Vagina (tissue), 2 donors: Measurements from ENCODE around the gene BPIFB1. TPM values are rescaled to one million over a fixed set of nuclear protein-coding genes. Genes with fewer than 3 reads are reported as not detected.

Source experiments
- DNase-seq, 2 donors: peaks; one replicate each; pipeline ENCODE4 v3.0.0-alpha.2; 2017; ENCODE audit errors: extremely low spot score in 2 of 2
- H3K27ac ChIP-seq: fragments of 200-600 bp; sonication (generic); one replicate; pipeline ENCODE4 v1.5.1; 2019
- H3K27me3 ChIP-seq: fragments of 200-600 bp; sonication (generic); one replicate; pipeline ENCODE4 v1.5.1; 2019
- H3K36me3 ChIP-seq, 2 donors: fragments of 200-600 bp; sonication (generic); one replicate each; pipeline ENCODE4 v1.5.1; 2017 to 2019
- H3K4me1 ChIP-seq: fragments of 200-600 bp; sonication (generic); one replicate; pipeline ENCODE4 v1.5.1; 2019
- H3K4me3 ChIP-seq, 2 donors: fragments of 200-600 bp; sonication (generic); 1 replicate in 1 of 2; 2 replicates in 1 of 2; pipeline ENCODE4 v1.5.1; 2016 to 2019
- H3K9me3 ChIP-seq: fragments of 200-600 bp; sonication (generic); one replicate; pipeline ENCODE4 v1.5.1; 2019
- CTCF ChIP-seq, 3 experiments: fragments of 450-650 bp in 2 of 3; fragments of 200-600 bp in 1 of 3; sonication (generic) in 1 of 3; IDR thresholded peaks; one replicate each; pipeline ENCODE4 v1.5.1; 2017 to 2019; ENCODE audit warnings: antibody characterized with exemption in 3 of 3, mild to moderate bottlenecking in 2 of 3, moderate library complexity in 2 of 3
- POLR2A ChIP-seq, 2 donors: fragments of 450-650 bp; IDR thresholded peaks; one replicate each; pipeline ENCODE4 v1.6.1; 2017; ENCODE audit warnings: antibody characterized with exemption in 2 of 2, mild to moderate bottlenecking in 2 of 2, moderate library complexity in 2 of 2
- POLR2AphosphoS5 ChIP-seq, 2 donors: sonication (generic); formaldehyde crosslinking; IDR thresholded peaks; one replicate each; pipeline ENCODE4 v1.9.0; 2017; ENCODE audit warnings: antibody characterized with exemption in 2 of 2, mild to moderate bottlenecking in 2 of 2, low read depth in 1 of 2; ENCODE audit not compliant: insufficient read depth in 1 of 2
- intact Hi-C: fragments of 100-400 bp; cut with DNase I; formaldehyde crosslinking; loops from one replicate; pipeline ENCODE4 v1.15.1; 2023
- total RNA-seq: library from RNA; depleted of rRNA; stranded (reverse); fragments of >200 nt; gene quantifications from one replicate; pipeline ENCODE4 v1.2.3, GENCODE V29; 2016

Gene BPIFB1
- total RNA-seq, 1 donor from 2014 or later = not detected

GRCh38 chr20:33345342-33345741, 62.3 kb downstream of the BPIFB1 start:
- TF ChIP-seq POLR2A (IDR thresholded peaks at IDR 0.05) (no peak), CTCF (IDR thresholded peaks at IDR 0.05) (no peak), POLR2AphosphoS5 (IDR thresholded peaks at IDR 0.05; ENCODE audit: insufficient read depth in 1 of 2, low read depth in 1 of 2) (no peak)
- Histone ChIP-seq H3K36me3 (no peaks in the 10 kb centered on the region), H3K27ac (no peak overlapping the region), H3K27me3 (no peaks in the 10 kb centered on the region), H3K4me1 (no peaks in the 10 kb centered on the region), H3K9me3 (no peaks in the 10 kb centered on the region), H3K4me3 (no peak overlapping the region)
- no peak for DNase-seq
- intact Hi-C loops = no loop called here

- H3K9me3 ChIP-seq = no peaks in the 10 kb centered on the region
- intact Hi-C loops = no loop called here
- H3K27me3 ChIP-seq = no peaks in the 10 kb centered on the region
- H3K4me3 ChIP-seq = no peak overlapping the region
- no peak for DNase-seq
- H3K36me3 ChIP-seq = no peaks in the 10 kb centered on the region
- no peaks in the 10 kb centered on the region for H3K4me1 ChIP-seq
- no peak for TF ChIP-seq POLR2A (IDR thresholded peaks at IDR 0.05)
- TF ChIP-seq POLR2AphosphoS5 (IDR thresholded peaks at IDR 0.05; ENCODE audit: insufficient read depth in 1 of 2, low read depth in 1 of 2) = no peak
- no peak for TF ChIP-seq CTCF (IDR thresholded peaks at IDR 0.05)
- no peak overlapping the region for H3K27ac ChIP-seq
Observed at GRCh38 chr20:33348136-33348937, 65.3 kb downstream of the BPIFB1 start.

- Histone ChIP-seq H3K4me3 (no peak overlapping the region), H3K4me1 (no peaks in the 10 kb centered on the region), H3K27me3 (no peaks in the 10 kb centered on the region), H3K36me3 (no peaks in the 10 kb centered on the region), H3K27ac (no peak overlapping the region), H3K9me3 (no peaks in the 10 kb centered on the region)
- DNase-seq = no peak
- no peak for TF ChIP-seq POLR2AphosphoS5 (IDR thresholded peaks at IDR 0.05; ENCODE audit: insufficient read depth in 1 of 2, low read depth in 1 of 2)
- TF ChIP-seq POLR2A (IDR thresholded peaks at IDR 0.05) = no peak
- TF ChIP-seq CTCF (IDR thresholded peaks at IDR 0.05) = no peak
- intact Hi-C loops = no loop called here
Observed at GRCh38 chr20:33349493-33349892, 66.5 kb downstream of the BPIFB1 start.

GRCh38 chr20:33351696-33352095, 68.7 kb downstream of the BPIFB1 start:
- no peak overlapping the region for H3K27ac ChIP-seq
- peaks cover 0 to 13% of the 10 kb centered on the region in 2 donors for H3K36me3 ChIP-seq
- intact Hi-C loops = no loop called here

More at GRCh38 chr20:33351696-33352095, 68.7 kb downstream of the BPIFB1 start:
- Histone ChIP-seq H3K4me3 (no peak overlapping the region), H3K9me3 (no peaks in the 10 kb centered on the region), H3K27me3 (no peaks in the 10 kb centered on the region), H3K4me1 (no peaks in the 10 kb centered on the region)
- TF ChIP-seq CTCF (IDR thresholded peaks at IDR 0.05) (no peak), POLR2A (IDR thresholded peaks at IDR 0.05) (no peak), POLR2AphosphoS5 (IDR thresholded peaks at IDR 0.05; ENCODE audit: insufficient read depth in 1 of 2, low read depth in 1 of 2) (no peak)
- DNase-seq = no peak
